K562 (cell line): ENCODE measurements around the gene CDK11B. TPM values are rescaled to one million over a fixed set of nuclear protein-coding genes. Genes with fewer than 3 reads are reported as not detected.

ENCODE experiments used
- BHLHE40 ChIP-seq: IDR thresholded peaks from 2 replicates; pipeline ENCODE4 v1.6.1; 2011; ENCODE audit warnings: low read length, improper control_type of control experiment
- BRD4 ChIP-seq: fragments of 200-600 bp; sonication (generic); IDR thresholded peaks from 2 replicates; pipeline ENCODE4 v1.6.1; 2017; ENCODE audit warnings: inconsistent platforms
- CCNT2 ChIP-seq: IDR thresholded peaks from 2 replicates; pipeline ENCODE4 v1.6.1; 2011; ENCODE audit warnings: borderline replicate concordance, low read depth, mild to moderate bottlenecking, moderate library complexity, mixed read lengths, low read length; ENCODE audit not compliant: insufficient read length; ENCODE audit errors: extremely low read depth
- HDAC8 ChIP-seq: fragments of 450-650 bp; IDR thresholded peaks from 2 replicates; pipeline ENCODE4 v1.6.1; 2016; ENCODE audit warnings: mild to moderate bottlenecking, missing genetic modification characterization, moderate library complexity, missing compliant biosample characterization
- IFI16 ChIP-seq: fragments of 250-450 bp; sonication (Bioruptor Pico); IDR thresholded peaks from 2 replicates; pipeline ENCODE4 v2.1.2; 2022; ENCODE audit warnings: mild to moderate bottlenecking, inconsistent platforms
- KDM2B ChIP-seq: fragments of 250-450 bp; sonication (Bioruptor Pico); IDR thresholded peaks from 2 replicates; pipeline ENCODE4 v1.8.0; 2021; ENCODE audit warnings: mild to moderate bottlenecking, moderate library complexity
- NR3C1 ChIP-seq: sonication (generic); formaldehyde crosslinking; IDR thresholded peaks from 2 replicates; pipeline ENCODE4 v1.8.1; 2022; ENCODE audit warnings: missing genetic modification reagents
- PHB2 ChIP-seq: fragments of 450-650 bp; IDR thresholded peaks from 2 replicates; pipeline ENCODE4 v1.6.1; 2017; ENCODE audit warnings: low read depth
- RBM14 ChIP-seq: fragments of 200-400 bp; formaldehyde crosslinking; IDR thresholded peaks from 2 replicates; pipeline ENCODE4 v1.6.1; 2018; ENCODE audit warnings: low read depth, mild to moderate bottlenecking, low read length, moderate library complexity, borderline replicate concordance; ENCODE audit not compliant: insufficient read depth
- SRSF7 ChIP-seq: fragments of 200-400 bp; formaldehyde crosslinking; optimal IDR thresholded peaks from 2 replicates; pipeline ENCODE3; 2017; ENCODE audit warnings: mild to moderate bottlenecking, low read depth, low read length
- ZNF436 ChIP-seq: fragments of 250-450, 450-650 bp; sonication (Bioruptor Pico); formaldehyde crosslinking; IDR thresholded peaks from 2 replicates; pipeline ENCODE4 v1.7.0; 2020; ENCODE audit warnings: mild to moderate bottlenecking
- ZNF609 ChIP-seq: sonication (generic); formaldehyde crosslinking; IDR thresholded peaks from 2 replicates; pipeline ENCODE4 v1.8.1; 2023; ENCODE audit warnings: missing genetic modification reagents, mild to moderate bottlenecking, borderline replicate concordance
- polyA plus RNA-seq, 8 experiments: library from polyadenylated mRNA; depleted of rRNA in 4 of 8; stranded (reverse) in 5 of 8; unstranded in 3 of 8; fragments of >200 nt; fragmentation: Nextera tagmentation in 2 of 8; fragmentation: Illumina TruSeq in 1 of 8; extraction: Ambion mirVana in 2 of 8; extraction: Trizol in 1 of 8; gene quantifications; 2 replicates each; pipeline versions ENCODE4 v1.2.1 to v1.2.3, GENCODE V29; 2011 to 2014; ENCODE audit warnings: inconsistent platforms in 1 of 8, missing spikeins in 1 of 8
- total RNA-seq, 7 experiments: library from RNA; depleted of rRNA in 6 of 7; stranded (reverse); fragments of >200 nt in 6 of 7; fragmentation: Illumina TruSeq in 2 of 7; extraction: Trizol in 2 of 7; gene quantifications; 2 replicates each; pipeline versions ENCODE4 v1.2.1 to v1.2.3, GENCODE V29; 2011 to 2021; ENCODE audit warnings: low replicate concordance in 1 of 7
- TF ChIP-seq, protein P1 (sequence below): sonication (generic); formaldehyde crosslinking; IDR thresholded peaks from 2 replicates; pipeline ENCODE4 v1.8.0; 2022; ENCODE audit warnings: mild to moderate bottlenecking, missing genetic modification reagents
- TF ChIP-seq, protein P2 (sequence below), 3 experiments: fragments of 200-800 bp in 1 of 3; fragments of 250-450 bp in 1 of 3; fragments of 450-650 bp in 1 of 3; sonication (Bioruptor Pico) in 1 of 3; sonication (Bioruptor generic) in 1 of 3; formaldehyde crosslinking in 1 of 3; IDR thresholded peaks; 2 replicates each; pipeline versions ENCODE4 v1.6.1 to v1.8.0; 2016 to 2022; ENCODE audit warnings: mild to moderate bottlenecking in 2 of 3, missing genetic modification characterization in 2 of 3, missing compliant biosample characterization in 1 of 3, moderate library complexity in 1 of 3

CDK11B gene
- total and polyA plus RNA-seq, 9 of the 15 experiments (the other 6 are each of a cell fraction or from before 2014, with no cell fraction given) = 2.8 to 52.2 (median 19.5) TPM

DNA sequence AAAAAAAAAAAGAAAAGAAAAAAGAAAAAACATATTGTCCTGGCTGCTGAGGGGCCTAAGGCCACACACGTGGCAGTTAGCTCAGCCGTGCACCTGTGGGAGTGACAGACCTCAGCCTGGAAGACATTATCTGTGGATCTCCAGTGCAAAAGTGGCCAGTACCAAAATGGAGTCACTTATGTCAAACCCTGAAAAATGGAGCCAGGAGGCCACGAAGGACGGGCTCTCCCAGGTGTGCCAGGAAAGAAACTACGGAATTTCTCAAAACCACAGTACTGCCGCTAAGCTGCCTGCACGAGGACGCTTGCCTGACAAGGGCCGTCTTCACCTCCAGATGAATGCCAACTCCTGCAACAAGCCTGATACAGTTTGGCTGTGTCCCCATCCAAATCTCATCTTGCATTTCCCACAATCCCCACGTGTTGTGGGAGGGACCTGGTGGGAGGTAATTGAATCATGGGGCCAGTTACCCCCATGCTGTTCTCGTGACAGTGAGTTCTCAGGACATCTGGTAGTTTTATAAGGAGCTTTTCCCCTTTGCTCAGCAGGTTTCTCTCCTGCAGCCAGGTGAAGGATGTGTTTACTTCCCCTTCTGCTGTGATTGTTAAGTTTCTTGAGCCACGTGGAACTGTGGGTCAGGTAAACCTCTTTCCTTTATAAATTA lies 48.9 kb downstream of the CDK11B start (continued):
- TF ChIP-seq RBM14 (no peak), SRSF7 (no peak), CCNT2 (no peak), ZNF609 (CRISPR knock-in tag) (no peak), NR3C1 (no peak), KDM2B (CRISPR knock-in tag) (0 out of 2 replicates have a peak, but pooled peaks have one; percentile 34), BHLHE40 (no peak), ZNF436 (no peak), PHB2 (no peak), HDAC8 (peak; percentile 99), IFI16 (CRISPR knock-in tag) (peak; percentile 81), BRD4 (no peak)
- TF ChIP-seq, protein P1, sequence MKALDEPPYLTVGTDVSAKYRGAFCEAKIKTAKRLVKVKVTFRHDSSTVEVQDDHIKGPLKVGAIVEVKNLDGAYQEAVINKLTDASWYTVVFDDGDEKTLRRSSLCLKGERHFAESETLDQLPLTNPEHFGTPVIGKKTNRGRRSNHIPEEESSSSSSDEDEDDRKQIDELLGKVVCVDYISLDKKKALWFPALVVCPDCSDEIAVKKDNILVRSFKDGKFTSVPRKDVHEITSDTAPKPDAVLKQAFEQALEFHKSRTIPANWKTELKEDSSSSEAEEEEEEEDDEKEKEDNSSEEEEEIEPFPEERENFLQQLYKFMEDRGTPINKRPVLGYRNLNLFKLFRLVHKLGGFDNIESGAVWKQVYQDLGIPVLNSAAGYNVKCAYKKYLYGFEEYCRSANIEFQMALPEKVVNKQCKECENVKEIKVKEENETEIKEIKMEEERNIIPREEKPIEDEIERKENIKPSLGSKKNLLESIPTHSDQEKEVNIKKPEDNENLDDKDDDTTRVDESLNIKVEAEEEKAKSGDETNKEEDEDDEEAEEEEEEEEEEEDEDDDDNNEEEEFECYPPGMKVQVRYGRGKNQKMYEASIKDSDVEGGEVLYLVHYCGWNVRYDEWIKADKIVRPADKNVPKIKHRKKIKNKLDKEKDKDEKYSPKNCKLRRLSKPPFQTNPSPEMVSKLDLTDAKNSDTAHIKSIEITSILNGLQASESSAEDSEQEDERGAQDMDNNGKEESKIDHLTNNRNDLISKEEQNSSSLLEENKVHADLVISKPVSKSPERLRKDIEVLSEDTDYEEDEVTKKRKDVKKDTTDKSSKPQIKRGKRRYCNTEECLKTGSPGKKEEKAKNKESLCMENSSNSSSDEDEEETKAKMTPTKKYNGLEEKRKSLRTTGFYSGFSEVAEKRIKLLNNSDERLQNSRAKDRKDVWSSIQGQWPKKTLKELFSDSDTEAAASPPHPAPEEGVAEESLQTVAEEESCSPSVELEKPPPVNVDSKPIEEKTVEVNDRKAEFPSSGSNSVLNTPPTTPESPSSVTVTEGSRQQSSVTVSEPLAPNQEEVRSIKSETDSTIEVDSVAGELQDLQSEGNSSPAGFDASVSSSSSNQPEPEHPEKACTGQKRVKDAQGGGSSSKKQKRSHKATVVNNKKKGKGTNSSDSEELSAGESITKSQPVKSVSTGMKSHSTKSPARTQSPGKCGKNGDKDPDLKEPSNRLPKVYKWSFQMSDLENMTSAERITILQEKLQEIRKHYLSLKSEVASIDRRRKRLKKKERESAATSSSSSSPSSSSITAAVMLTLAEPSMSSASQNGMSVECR = no peak
- TF ChIP-seq, protein P2, sequence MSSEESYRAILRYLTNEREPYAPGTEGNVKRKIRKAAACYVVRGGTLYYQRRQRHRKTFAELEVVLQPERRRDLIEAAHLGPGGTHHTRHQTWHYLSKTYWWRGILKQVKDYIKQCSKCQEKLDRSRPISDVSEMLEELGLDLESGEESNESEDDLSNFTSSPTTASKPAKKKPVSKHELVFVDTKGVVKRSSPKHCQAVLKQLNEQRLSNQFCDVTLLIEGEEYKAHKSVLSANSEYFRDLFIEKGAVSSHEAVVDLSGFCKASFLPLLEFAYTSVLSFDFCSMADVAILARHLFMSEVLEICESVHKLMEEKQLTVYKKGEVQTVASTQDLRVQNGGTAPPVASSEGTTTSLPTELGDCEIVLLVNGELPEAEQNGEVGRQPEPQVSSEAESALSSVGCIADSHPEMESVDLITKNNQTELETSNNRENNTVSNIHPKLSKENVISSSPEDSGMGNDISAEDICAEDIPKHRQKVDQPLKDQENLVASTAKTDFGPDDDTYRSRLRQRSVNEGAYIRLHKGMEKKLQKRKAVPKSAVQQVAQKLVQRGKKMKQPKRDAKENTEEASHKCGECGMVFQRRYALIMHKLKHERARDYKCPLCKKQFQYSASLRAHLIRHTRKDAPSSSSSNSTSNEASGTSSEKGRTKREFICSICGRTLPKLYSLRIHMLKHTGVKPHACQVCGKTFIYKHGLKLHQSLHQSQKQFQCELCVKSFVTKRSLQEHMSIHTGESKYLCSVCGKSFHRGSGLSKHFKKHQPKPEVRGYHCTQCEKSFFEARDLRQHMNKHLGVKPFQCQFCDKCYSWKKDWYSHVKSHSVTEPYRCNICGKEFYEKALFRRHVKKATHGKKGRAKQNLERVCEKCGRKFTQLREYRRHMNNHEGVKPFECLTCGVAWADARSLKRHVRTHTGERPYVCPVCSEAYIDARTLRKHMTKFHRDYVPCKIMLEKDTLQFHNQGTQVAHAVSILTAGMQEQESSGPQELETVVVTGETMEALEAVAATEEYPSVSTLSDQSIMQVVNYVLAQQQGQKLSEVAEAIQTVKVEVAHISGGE (CRISPR knock-in tag; IDR thresholded peaks at IDR 0.05) = peak in 1 of 3 experiments; percentile 75; a peak in 2 of 6 replicates
